ENCODE results near the gene SLC1A4.
"Not testable (repeated sequence)": the region's sequence is repeated elsewhere in the genome, so short reads cannot be mapped to it uniquely, and the experiment has no call there.

The SLC1A4 gene

DNA sequence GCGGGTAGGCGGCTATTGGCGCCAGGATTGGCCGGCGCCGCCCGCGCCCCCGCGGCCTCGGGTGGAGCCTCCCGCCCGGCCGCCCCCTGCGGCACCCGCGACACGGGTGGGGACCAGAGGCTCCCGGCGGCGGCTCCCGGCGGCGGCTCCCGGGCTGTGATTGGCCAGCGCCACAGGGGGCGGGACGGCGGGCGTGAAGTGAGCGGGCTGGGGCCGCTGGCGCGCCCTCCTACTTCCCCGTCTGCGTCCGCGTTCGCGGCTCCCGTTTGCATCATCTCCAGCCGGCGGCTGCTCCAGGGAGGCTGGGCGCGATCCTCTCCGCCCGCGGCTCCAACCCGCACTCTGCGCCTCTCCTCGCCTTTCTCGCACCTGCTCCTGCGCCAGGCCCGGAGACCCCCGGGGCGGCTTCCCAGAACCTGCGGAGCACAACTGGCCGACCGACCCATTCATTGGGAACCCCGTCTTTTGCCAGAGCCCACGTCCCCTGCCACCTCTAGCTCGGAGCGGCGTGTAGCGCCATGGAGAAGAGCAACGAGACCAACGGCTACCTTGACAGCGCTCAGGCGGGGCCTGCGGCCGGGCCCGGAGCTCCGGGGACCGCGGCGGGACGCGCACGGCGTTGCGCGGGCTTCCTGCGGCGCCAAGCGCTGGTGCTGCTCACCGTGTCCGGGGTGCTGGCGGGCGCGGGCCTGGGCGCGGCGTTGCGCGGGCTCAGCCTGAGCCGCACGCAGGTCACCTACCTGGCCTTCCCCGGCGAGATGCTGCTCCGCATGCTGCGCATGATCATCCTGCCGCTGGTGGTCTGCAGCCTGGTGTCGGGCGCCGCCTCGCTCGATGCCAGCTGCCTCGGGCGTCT lies at the start of gene SLC1A4:
SLC1A4 (plus strand) TSS at position 274 of the 856 bp plus-strand sequence; CDS start at position 519, 245 bp downstream.
- peak; percentile 93 for DNase-seq

GRCh38 chr2:64941143-64941542 lies 48.1 kb upstream of the SLC1A4 start:
- no peak for DNase-seq

GRCh38 chr2:64941801-64942200 lies 47.4 kb upstream of the SLC1A4 start:
- no peak for DNase-seq

GRCh38 chr2:64942693-64943092 lies 46.5 kb upstream of the SLC1A4 start:
- DNase-seq = no peak

DNA sequence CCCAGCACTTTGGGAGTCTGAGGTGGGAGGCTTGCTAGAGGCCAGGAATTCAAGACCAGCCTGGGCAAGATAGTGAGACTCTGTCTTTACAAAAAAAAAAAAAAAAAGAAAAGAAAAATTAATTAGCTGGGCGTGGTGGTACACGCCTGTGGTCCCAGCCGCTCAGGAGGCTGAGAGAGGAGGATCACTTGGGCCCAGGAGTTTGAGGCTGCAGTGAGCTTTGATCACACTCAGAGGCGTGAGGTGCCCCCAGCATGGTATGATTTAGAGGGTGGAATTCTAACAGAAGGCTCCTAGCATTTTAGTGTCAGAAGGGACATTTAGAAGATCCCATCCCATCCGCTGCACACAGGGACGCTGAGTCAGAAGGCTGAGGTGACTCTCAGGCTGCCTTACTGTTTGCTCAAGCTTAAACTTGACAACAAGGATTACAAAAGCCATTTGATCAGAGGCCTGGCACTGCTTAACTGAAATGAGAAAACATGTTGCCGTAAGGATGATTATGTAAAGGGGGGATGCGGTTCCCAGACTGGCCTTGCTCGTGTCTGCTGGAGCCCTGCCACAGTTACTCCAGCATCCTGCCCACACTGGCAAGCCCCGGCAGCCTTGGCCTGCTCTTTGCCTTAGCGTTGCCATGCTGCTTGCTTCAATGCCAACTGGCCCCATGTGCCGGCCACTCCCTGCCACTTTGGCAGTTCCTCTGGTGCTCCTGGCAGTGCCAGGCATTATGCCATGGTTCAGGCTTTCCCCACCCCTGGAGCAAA lies 45.6 kb upstream of the SLC1A4 start:
- peak; percentile 53 for DNase-seq

DNA sequence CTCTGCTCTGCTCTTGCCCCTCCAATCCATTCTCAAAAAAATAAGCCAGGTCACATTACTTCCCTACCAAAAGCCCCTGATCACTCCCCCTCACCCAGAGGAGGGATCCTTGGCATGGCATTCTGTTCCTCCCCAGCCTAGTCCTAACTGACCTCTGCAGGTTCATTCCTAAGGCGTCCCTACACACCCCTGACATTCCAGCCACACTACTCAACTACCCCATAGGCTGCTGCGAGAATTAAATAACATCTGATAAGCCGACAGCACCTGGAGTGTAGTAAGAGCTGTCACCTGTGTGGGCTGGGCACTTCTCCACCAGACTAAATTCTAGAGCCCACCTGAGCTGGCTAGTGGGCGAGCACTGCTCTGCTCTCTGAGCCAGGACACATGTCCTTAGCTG lies 44.7 kb upstream of the SLC1A4 start:
- DNase-seq = no peak

- DNase-seq = no peak
Measured at GRCh38 chr2:64945973-64946768, 43.0 kb upstream of the SLC1A4 start.

- no peak for DNase-seq
Measured at GRCh38 chr2:64946769-64947247, 42.4 kb upstream of the SLC1A4 start.

DNA sequence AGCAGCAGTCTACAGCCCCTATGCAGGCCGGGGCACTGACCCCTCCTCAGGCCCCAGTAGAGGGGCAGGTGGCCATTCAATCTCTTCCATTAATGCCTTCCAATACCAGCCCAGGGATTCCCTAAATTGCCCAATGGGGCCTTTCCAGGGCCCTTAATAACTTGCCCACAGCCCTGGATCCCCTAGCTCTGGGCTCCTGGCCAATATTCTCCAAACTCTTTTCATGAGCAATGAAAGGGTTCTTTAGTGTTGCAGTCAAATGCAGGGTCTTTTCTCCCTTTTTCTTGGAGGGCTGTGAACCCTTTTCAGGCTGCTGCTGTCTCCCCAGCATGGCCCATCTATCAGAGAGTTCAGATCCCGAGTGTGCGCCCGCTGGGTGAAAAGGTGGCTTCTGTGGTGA lies 41.3 kb upstream of the SLC1A4 start:
- no peak for DNase-seq

- no peak for DNase-seq
Measured at GRCh38 chr2:64950226-64951160, 38.7 kb upstream of the SLC1A4 start.

DNA sequence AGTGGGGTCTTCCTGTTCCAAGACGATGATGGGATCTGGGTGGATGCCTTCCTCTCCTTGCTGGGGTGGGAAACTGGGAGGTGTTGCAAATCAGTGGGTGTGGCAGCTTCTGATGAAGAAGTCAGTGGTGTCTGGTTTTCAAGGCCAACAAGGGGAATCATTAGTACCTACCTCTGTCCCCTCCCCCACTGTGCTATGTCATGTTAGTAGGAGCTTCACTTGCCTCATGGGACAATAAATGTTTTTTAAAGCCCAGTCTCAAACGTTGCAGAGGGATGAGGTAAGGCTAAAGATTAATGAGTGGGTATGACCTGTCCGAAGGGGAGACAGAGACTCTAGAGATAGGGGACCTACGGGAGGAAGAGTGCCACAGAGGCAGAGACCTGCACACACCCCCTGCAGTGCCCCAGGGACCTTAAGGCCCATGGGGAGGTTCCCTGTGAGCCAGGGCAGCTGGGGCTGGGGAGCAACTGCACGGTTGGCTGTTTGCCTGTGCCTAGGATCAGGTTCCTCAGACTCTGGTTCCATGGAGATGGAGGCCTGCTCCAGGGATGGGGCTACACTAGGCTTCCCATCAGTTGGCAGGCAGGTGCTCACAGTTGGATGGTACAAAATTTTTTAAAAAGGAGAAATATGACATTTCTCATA lies 37.8 kb upstream of the SLC1A4 start:
- no peak for DNase-seq

DNA sequence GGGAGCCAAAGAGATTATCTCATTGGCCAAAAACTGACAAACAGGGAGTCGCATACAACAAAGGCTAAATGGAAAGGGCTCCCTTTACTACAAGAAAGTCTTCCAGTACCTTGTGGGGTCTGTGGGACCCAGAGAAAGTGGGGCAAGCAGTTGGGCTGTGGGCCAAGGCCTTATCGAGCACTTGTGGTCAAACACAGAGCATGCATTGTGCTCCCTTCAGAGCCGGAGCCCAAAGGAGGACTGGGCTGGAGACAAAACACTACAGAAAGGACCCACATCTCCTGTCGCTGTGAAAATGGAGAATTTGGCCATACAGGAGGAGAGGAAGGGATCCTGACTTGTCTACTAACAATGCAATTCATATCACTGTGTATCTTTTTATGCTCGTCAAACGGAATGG lies 37.1 kb upstream of the SLC1A4 start:
- no peak for DNase-seq

GRCh38 chr2:64952511-64953482 lies 36.4 kb upstream of the SLC1A4 start:
- no peak for DNase-seq

DNA sequence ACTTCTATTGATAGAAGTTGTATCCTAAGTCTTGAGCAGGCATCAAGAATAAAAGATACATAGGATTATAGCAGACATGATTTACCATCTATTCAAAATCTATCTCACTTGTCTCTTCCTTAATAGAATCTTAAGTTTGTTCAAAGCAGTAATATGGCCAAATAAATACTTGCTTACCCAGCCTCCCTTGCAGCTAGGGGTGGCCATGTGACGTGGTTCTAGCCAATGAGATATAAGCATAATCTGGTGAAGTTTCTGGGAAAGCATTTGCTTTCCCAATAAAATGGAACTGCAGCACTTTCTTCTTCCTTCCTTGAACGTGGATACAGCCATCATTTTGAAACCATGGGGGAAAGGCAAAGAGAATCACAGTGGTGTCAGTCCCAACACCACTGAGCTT lies 33.7 kb upstream of the SLC1A4 start:
- no peak for DNase-seq

DNA sequence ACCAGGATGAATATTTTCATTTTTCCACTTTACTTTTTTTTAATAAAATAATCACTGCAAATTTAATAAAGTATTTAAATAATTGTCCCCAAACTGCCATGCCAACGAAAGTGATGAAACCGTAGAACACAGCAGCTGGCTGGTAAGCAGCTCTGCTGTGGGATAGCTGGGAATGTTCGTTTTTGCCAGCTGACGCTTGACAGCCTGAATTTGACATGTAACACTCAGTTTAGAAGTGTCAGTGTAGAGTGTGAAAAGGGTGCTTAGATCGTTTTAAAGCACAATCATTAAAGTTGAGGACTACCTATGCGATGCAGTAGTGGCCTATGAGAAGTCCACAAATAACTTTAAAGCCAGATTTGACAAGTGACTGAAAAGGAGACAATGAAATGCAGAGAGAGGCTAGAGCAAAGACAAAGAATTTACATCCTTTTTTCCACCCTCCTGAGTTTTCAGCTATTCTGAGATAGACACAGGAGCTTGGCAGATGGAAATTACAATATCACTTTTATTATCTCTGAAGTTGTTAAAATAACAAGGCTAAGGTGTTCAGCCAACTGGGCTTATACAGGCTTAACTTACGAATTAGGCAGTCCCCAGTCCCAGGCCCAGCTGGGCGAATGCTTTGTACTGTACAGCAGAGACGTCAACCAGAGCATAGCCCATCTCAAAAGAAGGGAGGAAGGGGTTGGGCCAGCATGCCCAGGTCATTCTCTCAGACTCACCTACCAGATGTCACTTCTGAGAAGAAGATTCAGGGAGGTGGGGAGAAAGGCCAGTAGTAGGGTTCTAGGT lies 31.9 kb upstream of the SLC1A4 start:
- DNase-seq = no peak

DNA sequence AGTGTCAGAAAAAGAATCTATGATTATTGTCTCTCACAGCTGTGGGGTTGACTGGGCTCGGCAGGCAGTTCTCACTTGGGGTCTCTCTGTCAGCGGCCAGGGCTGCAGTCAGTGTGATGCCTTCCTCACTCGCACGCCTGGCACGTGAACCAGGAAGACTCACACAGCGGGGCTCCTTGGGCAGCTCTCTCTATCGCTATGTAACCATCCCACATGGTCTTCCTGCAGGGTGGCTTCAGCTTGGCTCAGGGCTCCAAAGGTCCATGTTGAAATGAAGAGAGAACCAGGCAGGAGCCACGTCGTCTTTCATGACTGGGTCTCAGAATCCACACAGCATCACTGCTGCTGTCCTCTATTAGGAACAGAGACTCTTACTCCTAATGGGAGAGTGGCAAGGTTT lies 30.6 kb upstream of the SLC1A4 start:
- no peak for DNase-seq

DNA sequence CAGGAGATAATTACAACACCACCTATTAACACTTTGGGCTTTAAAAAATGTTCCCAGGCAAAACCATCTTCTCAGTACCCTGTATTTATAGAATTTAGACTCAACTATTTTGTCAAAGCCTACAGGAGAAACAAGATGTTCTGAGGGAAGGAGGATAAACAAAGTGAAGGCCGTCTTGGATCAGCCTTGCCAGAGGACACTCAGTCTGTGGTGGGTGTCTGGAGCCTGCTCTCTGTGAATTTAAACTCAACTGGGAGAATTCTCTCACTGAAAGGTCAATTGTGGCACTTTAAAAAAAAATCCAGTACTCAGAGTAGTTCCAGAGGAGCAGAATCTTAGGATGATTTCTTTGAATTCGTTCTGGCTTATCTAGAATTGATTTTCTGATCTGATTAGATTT lies 28.4 kb upstream of the SLC1A4 start:
- no peak for DNase-seq

GRCh38 chr2:64963138-64963537 lies 26.1 kb upstream of the SLC1A4 start:
- DNase-seq = not testable (repeated sequence)

- DNase-seq = no peak
Measured at GRCh38 chr2:64963719-64964118, 25.5 kb upstream of the SLC1A4 start.

Data from right forelimb (tissue), 1 donor.